ENCODE results near the gene ATP1A1.

The ATP1A1 gene

GRCh38 chr1:116445534-116445933 is 72.5 kb downstream of the ATP1A1 start:
- no peak for DNase-seq

GRCh38 chr1:116446686-116447085 is 73.6 kb downstream of the ATP1A1 start:
- no peak for DNase-seq

- DNase-seq, result no peak
Measured at GRCh38 chr1:116448785-116449385, 75.8 kb downstream of the ATP1A1 start.

DNA sequence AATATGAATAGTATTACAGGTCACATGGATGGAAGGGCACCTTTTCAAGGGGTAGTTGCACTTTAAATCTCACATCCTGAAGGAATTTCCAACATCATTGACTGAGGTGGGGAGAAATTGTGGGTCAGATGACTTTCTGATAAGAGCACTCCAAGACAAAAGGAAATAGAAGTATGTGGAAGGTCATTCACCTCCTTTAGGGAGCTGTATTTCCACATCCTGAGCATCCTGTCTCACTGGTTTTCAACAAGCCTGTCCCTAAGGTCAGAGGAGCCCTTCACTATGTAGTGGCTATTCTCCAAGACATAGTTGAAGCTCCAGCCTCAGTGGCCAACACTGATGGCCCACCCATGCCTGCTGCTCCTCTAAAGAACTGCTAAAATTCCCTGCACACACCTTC is 76.5 kb downstream of the ATP1A1 start:
- DNase-seq, result no peak

DNA sequence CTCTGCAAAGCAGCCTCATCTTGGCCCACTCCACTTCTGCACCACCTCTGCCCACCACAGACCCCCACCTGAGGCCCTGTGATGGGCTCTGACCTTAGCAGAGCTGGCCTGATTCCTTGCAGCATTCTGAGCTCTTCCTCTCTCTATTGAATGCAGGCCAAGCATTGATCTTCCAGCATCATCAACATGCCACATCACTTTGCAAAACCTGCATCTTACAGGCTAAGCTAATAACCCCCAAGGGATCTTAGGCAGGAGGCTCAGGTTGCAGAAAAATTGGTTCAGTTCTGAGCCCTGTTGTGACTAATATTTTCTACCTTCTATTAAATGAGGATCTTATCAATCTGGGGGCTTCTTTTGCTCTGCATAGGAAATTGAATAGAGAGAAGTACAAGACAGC is 78.7 kb downstream of the ATP1A1 start:
- DNase-seq, result no peak

DNA sequence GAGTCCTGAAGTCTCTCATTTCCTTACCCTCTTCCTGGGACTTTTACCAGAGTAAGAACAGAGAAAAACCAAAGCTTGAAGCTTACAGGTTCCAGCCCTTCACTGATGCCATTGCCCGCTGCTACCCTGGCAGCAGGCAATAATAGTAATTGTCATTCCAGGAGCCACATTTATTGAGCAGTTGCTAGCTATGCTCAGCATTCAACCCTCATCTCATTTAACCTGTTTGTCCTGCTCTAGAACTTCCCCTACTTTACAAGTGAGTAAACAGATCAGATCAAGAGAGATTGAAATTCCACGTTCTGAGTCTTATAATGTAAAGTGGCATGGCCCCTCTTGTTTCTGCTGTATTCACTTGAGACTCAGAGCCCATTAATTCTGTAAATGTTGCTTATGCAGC is 80.4 kb downstream of the ATP1A1 start:
- DNase-seq, result no peak

DNA sequence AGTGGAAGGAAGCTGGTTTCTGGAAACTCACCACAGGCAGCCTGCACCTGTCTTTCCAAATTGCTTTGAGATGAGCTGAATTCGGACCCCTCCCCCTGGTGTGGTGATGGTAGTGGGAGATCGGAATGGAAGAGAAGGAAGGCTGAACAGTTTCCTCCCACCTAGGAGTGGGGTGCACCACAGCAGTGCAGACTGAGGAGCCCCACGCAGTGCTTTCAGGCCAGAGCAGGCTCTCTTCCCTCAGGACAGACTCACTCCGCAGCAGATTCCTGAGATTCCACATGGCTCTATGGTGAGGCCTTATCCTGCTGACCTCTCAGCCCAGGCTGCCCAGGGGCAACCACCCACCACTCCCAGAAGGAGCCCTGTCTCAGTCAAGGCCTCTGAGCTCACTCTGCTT is 80.9 kb downstream of the ATP1A1 start:
- no peak for DNase-seq
